ENCODE measurements around the gene KCNE5. TPM values are rescaled to one million over a fixed set of nuclear protein-coding genes. Genes with fewer than 3 reads are reported as not detected.
"Not testable (repeated sequence)": the region's sequence is repeated elsewhere in the genome, so short reads cannot be mapped to it uniquely, and the experiment has no call there.

Gene KCNE5
- total and polyA plus RNA-seq, 10 of the 15 experiments (the other 5 are each of a cell fraction or from before 2014, with no cell fraction given), result 0.08 to 0.54 (median 0.40) TPM

DNA sequence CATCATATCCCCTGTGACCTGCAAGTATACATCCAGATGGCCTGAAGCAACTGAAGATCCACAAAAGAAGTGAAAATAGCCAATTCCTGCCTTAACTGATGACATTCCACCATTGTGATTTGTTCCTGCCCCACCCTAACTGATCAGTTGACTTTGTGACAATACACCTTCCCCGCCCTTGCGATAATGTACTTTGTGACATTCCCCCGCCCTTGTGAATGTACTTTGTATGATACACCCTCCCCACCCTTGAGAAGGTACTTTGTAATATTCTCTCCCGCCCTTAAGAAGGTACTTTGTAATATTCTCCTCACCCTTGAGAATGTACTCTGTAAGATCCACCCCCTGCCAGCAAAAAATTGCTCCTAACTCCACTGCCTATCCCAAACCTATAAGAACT, 48.9 kb downstream of the KCNE5 start:
- H4K20me1 ChIP-seq (ENCODE audit: control insufficient read depth, insufficient read depth); H3K79me2 ChIP-seq (ENCODE audit: control insufficient read depth, insufficient read depth, low read length); H3K27me3 ChIP-seq (replicated peaks in 1 of 2; ENCODE audit: control insufficient read depth in 2 of 2, insufficient read depth in 2 of 2, low read length in 1 of 2); DNase-seq (ENCODE audit: low read depth, low spot score); H2AFZ ChIP-seq (ENCODE audit: control insufficient read depth, low read depth, low read length); H3K4me1 ChIP-seq (ENCODE audit: control insufficient read depth, insufficient read depth, low read length); SMC1A ChIA-PET (ENCODE audit: uncharacterized antibody, unreplicated experiment); BruUV-seq (replicated peaks); H3K9me3 ChIP-seq (replicated peaks; ENCODE audit: control insufficient read depth, insufficient read depth, low read length); CTCF ChIA-PET; RAD21 ChIA-PET (ENCODE audit: unreplicated experiment); H3K4me2 ChIP-seq (ENCODE audit: control insufficient read depth, insufficient read depth); in situ Hi-C loops (cut with MboI); H3K36me3 ChIP-seq (ENCODE audit: control insufficient read depth in 2 of 2, insufficient read depth in 2 of 2, low read length in 1 of 2); intact Hi-C loops (cut with micrococcal nuclease; ENCODE audit: unreplicated experiment); H3K9ac ChIP-seq (ENCODE audit: control insufficient read depth, insufficient read depth, low read length); FAIRE-seq; POLR2A ChIA-PET; H3K4me3 ChIP-seq; ATAC-seq; H3K27ac ChIP-seq (ENCODE audit: control insufficient read depth, insufficient read depth): not testable (repeated sequence)
- 47% methylated on average over 4 of the region's 4 CpGs for WGBS (ENCODE audit: insufficient coverage, insufficient replicate concordance, low lambda C conversion rate, missing lambda C conversion rate)

Small RNA genes within 50 kb of the gene (small RNA-seq; reads per million reads assigned to genes)
- not detected for gene AL118496.2

Other genes starting within 250 kb of the KCNE5 start
- not detected in 2 replicates for gene GUCY2F, start 143.1 kb downstream of the KCNE5 start, total RNA-seq (2014; rRNA removed)
- not detected in 2 replicates for gene GUCY2F, start 143.1 kb downstream of the KCNE5 start, total RNA-seq (2014; rRNA removed; fragmentation: Illumina TruSeq; extraction: Trizol)
- gene GUCY2F, start 143.1 kb downstream of the KCNE5 start, total RNA-seq (2021), result not detected in 2 replicates
- gene GUCY2F, start 143.1 kb downstream of the KCNE5 start, polyA plus RNA-seq (2011; rRNA removed), result not detected in 2 replicates
- not detected in 2 replicates for gene GUCY2F, start 143.1 kb downstream of the KCNE5 start, polyA plus RNA-seq (2014; fragmentation: Illumina TruSeq; extraction: Trizol)
- not detected for gene GUCY2F, start 143.1 kb downstream of the KCNE5 start, polyA plus RNA-seq (2014; fragmentation: Nextera tagmentation; extraction: Ambion mirVana)
- not detected in 2 replicates for gene GUCY2F, start 143.1 kb downstream of the KCNE5 start, polyA plus RNA-seq (2014; rRNA removed)
- gene GUCY2F, start 143.1 kb downstream of the KCNE5 start, polyA plus RNA-seq (2016; fragmentation: Nextera tagmentation; extraction: Ambion mirVana), result not detected
- 20.6 and 25.9 TPM in 2 replicates for gene NXT2, start 88.3 kb downstream of the KCNE5 start, total RNA-seq (2014; rRNA removed)
- gene NXT2, start 88.3 kb downstream of the KCNE5 start, total RNA-seq (2014; rRNA removed; fragmentation: Illumina TruSeq; extraction: Trizol), result 20.9 and 21.3 TPM in 2 replicates
- gene NXT2, start 88.3 kb downstream of the KCNE5 start, total RNA-seq (2021), result 13.1 and 14.7 TPM in 2 replicates
- gene NXT2, start 88.3 kb downstream of the KCNE5 start, polyA plus RNA-seq (2011; rRNA removed), result 38.1 and 55.8 TPM in 2 replicates
- gene NXT2, start 88.3 kb downstream of the KCNE5 start, polyA plus RNA-seq (2014; fragmentation: Illumina TruSeq; extraction: Trizol), result 21.1 and 28.9 TPM in 2 replicates
- 10 to 100 TPM; 17.4 to 30.0 TPM for gene NXT2, start 88.3 kb downstream of the KCNE5 start, polyA plus RNA-seq (2014; fragmentation: Nextera tagmentation; extraction: Ambion mirVana)
- gene NXT2, start 88.3 kb downstream of the KCNE5 start, polyA plus RNA-seq (2014; rRNA removed), result 10.4 and 10.8 TPM in 2 replicates
- 10 to 100 TPM; 22.6 to 23.4 TPM for gene NXT2, start 88.3 kb downstream of the KCNE5 start, polyA plus RNA-seq (2016; fragmentation: Nextera tagmentation; extraction: Ambion mirVana)
- 53.5 and 60.1 TPM in 2 replicates for gene ACSL4, start 108.1 kb upstream of the KCNE5 start, total RNA-seq (2014; rRNA removed)
- 66.6 and 71.9 TPM in 2 replicates for gene ACSL4, start 108.1 kb upstream of the KCNE5 start, total RNA-seq (2014; rRNA removed; fragmentation: Illumina TruSeq; extraction: Trizol)
- gene ACSL4, start 108.1 kb upstream of the KCNE5 start, total RNA-seq (2021), result 59.1 TPM in 2 replicates
- gene ACSL4, start 108.1 kb upstream of the KCNE5 start, polyA plus RNA-seq (2011; rRNA removed), result 50.4 and 80.9 TPM in 2 replicates
- 57.5 and 78.8 TPM in 2 replicates for gene ACSL4, start 108.1 kb upstream of the KCNE5 start, polyA plus RNA-seq (2014; fragmentation: Illumina TruSeq; extraction: Trizol)
- 10 to 100 TPM; 20.7 to 23.6 TPM for gene ACSL4, start 108.1 kb upstream of the KCNE5 start, polyA plus RNA-seq (2014; fragmentation: Nextera tagmentation; extraction: Ambion mirVana)
- gene ACSL4, start 108.1 kb upstream of the KCNE5 start, polyA plus RNA-seq (2014; rRNA removed), result 36.2 and 38.8 TPM in 2 replicates
- 10 to 100 TPM; 35.7 to 40.4 TPM for gene ACSL4, start 108.1 kb upstream of the KCNE5 start, polyA plus RNA-seq (2016; fragmentation: Nextera tagmentation; extraction: Ambion mirVana)